ENCODE results near the gene HIP1R.
A peak's percentile ranks its signal among the peaks of the same experiment; 100 is the strongest.

The HIP1R gene

GRCh38 chr12:122830517-122831214 is 4.6 kb upstream of the HIP1R start:
- DNase-seq, result no peak

GRCh38 chr12:122834104-122834920 is 945 bp upstream of the HIP1R start:
- peak; percentile 41 for DNase-seq

GRCh38 chr12:122835750-122836026 is 431 bp downstream of the HIP1R start:
- DNase-seq, result no peak

- no peak for DNase-seq
Observed at GRCh38 chr12:122836027-122836921, 1.0 kb downstream of the HIP1R start.

- DNase-seq, result no peak
Observed at GRCh38 chr12:122837306-122838265, 2.3 kb downstream of the HIP1R start.

GRCh38 chr12:122838841-122839240 is 3.6 kb downstream of the HIP1R start:
- DNase-seq, result no peak

- DNase-seq, result no peak
Observed at GRCh38 chr12:122839907-122840554, 4.8 kb downstream of the HIP1R start.

GRCh38 chr12:122840580-122841513 is 5.6 kb downstream of the HIP1R start:
- no peak for DNase-seq

- no peak for DNase-seq
Observed at GRCh38 chr12:122841544-122842321, 6.5 kb downstream of the HIP1R start.

- DNase-seq, result no peak
Observed at GRCh38 chr12:122842505-122843405, 7.5 kb downstream of the HIP1R start.

- no peak for DNase-seq
Observed at GRCh38 chr12:122843455-122843854, 8.2 kb downstream of the HIP1R start.

- no peak for DNase-seq
Observed at GRCh38 chr12:122844366-122844971, 9.2 kb downstream of the HIP1R start.

GRCh38 chr12:122845041-122845864 is 10.0 kb downstream of the HIP1R start:
- DNase-seq, result peak; percentile 39

- DNase-seq, result peak; percentile 87
Observed at GRCh38 chr12:122845865-122846621, 10.8 kb downstream of the HIP1R start.

- DNase-seq, result no peak
Observed at GRCh38 chr12:122846622-122847515, 11.6 kb downstream of the HIP1R start.

- no peak for DNase-seq
Observed at GRCh38 chr12:122847516-122847836, 12.2 kb downstream of the HIP1R start.

Measured in NCI-H2171 (cell line).